ENCODE results near the gene RSPO3. TPM values are rescaled to one million over a fixed set of nuclear protein-coding genes. Genes with fewer than 3 reads are reported as not detected.

Gene RSPO3
- total and polyA plus RNA-seq, 2 of the 13 experiments (the other 11 are each of a cell fraction or from before 2014, with no cell fraction given) = not detected

DNA sequence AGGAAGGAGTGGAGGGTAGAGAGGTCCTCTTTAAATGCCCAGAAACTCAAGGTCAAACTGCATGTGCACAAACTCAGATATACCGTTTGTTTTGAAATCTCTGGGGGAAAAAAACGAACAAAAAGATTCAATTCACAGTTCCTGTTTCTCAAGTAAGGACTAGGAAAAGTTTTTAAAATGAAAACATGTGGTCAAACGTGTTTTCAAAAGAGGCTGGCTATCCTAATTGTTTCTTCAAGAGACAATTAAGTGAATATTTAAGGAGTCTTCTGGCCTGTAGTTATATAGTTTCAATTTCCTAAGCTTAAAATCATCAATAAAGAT lies 3.1 kb downstream of the RSPO3 start:
- 2% methylated on average over 3 of the region's 3 CpGs for WGBS (ENCODE audit: low lambda C conversion rate)
- TF ChIP-seq, protein P1, sequence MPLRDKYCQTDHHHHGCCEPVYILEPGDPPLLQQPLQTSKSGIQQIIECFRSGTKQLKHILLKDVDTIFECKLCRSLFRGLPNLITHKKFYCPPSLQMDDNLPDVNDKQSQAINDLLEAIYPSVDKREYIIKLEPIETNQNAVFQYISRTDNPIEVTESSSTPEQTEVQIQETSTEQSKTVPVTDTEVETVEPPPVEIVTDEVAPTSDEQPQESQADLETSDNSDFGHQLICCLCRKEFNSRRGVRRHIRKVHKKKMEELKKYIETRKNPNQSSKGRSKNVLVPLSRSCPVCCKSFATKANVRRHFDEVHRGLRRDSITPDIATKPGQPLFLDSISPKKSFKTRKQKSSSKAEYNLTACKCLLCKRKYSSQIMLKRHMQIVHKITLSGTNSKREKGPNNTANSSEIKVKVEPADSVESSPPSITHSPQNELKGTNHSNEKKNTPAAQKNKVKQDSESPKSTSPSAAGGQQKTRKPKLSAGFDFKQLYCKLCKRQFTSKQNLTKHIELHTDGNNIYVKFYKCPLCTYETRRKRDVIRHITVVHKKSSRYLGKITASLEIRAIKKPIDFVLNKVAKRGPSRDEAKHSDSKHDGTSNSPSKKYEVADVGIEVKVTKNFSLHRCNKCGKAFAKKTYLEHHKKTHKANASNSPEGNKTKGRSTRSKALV (CRISPR knock-in tag; IDR thresholded peaks at IDR 0.05) = 0 out of 2 replicates have a peak, but pooled peaks have one; percentile 3
- TF ChIP-seq, protein P2, sequence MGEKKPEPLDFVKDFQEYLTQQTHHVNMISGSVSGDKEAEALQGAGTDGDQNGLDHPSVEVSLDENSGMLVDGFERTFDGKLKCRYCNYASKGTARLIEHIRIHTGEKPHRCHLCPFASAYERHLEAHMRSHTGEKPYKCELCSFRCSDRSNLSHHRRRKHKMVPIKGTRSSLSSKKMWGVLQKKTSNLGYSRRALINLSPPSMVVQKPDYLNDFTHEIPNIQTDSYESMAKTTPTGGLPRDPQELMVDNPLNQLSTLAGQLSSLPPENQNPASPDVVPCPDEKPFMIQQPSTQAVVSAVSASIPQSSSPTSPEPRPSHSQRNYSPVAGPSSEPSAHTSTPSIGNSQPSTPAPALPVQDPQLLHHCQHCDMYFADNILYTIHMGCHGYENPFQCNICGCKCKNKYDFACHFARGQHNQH (CRISPR knock-in tag; IDR thresholded peaks at IDR 0.05) = no peak
- H3K4me3 ChIP-seq (replicated peaks in 1 of 3; ENCODE audit: insufficient read depth in 1 of 3, low read depth in 2 of 3, low read length in 3 of 3) = no peak overlapping the region
- ChIA-PET POLR2A (no interaction called here), CTCF (ENCODE audit: low intra/inter-chr PET ratio, low total read pairs) (interaction anchor here (1.1 to 2.0 kb wide), 2 partner anchors 315 to 317 kb away, joined by 4 to 12 read pairs; no protein-coding TSS in a partner anchor)
- DNase-seq (ENCODE audit: low spot score) (no peak), FAIRE-seq (no peak), ATAC-seq (no peak)
- H2AFZ ChIP-seq (ENCODE audit: low read length) = no peak overlapping the region
- peaks cover 14 to 43% of the 10 kb centered on the region in 2 experiments; a peak in 4 of 5 replicates for H3K27me3 ChIP-seq (ENCODE audit: control insufficient read depth in 1 of 2, insufficient read depth in 2 of 2, low read length in 2 of 2)
- intact Hi-C loops (cut with micrococcal nuclease; ENCODE audit: unreplicated experiment) (loop anchor here (1.0 to 5.0 kb wide), 3 partner anchors 317 to 1809 kb away; no protein-coding TSS in a partner anchor), in situ Hi-C loops (cut with HindIII; ENCODE audit: extremely low pct_ligation_motif_present, low pct_unique_long_range_greater_than_20kb) (loop anchor here (25.0 kb wide), 4 partner anchors 309 to 1809 kb away; partner anchors contain the start of gene HDDC2)
- H3K9me3 ChIP-seq (ENCODE audit: low read length) = no peaks in the 10 kb centered on the region
- no peak overlapping the region for H3K4me2 ChIP-seq (ENCODE audit: low read depth, low read length)
- no peak overlapping the region for H3K27ac ChIP-seq (ENCODE audit: extremely low read length, insufficient read depth, low read length)
- no peaks in the 10 kb centered on the region for H3K79me2 ChIP-seq (ENCODE audit: insufficient read depth, low read length)
- H3K36me3 ChIP-seq (replicated peaks in 1 of 2; ENCODE audit: control insufficient read depth in 1 of 2, insufficient read depth in 2 of 2, low read length in 2 of 2) = no peaks in the 10 kb centered on the region
- BruUV-seq (replicated peaks) = no TSS peak
- H4K20me1 ChIP-seq (ENCODE audit: insufficient read depth, low read length) = no peaks in the 10 kb centered on the region
- no peaks in the 10 kb centered on the region for H3K4me1 ChIP-seq (ENCODE audit: insufficient read depth, low read length)
- H3K9ac ChIP-seq (ENCODE audit: insufficient read depth, low read depth, low read length) = no peak overlapping the region

DNA sequence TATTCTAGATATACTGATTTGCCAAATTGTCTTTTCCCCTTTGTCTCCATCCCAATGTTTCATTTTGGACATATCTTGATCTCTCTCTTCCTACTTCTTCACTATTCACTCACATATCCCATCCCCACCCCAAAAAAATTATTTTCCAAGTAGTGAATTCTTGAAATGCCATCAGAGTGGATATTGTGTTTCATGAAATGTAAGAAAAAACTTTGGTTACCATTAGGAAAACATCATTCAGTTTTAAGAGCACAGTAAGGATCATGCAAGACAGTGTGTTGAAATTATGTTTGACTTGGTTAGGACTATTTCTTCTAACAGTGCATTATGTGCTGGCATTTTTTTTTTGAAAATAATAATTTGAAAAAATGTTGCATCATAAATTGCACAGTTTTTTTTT lies 5.7 kb downstream of the RSPO3 start:
- DNase-seq (ENCODE audit: low spot score) = no peak
- no peaks in the 10 kb centered on the region for H3K36me3 ChIP-seq (replicated peaks in 1 of 2; ENCODE audit: control insufficient read depth in 1 of 2, insufficient read depth in 2 of 2, low read length in 2 of 2)
- no peak overlapping the region for H3K27ac ChIP-seq (ENCODE audit: extremely low read length, insufficient read depth, low read length)
- H3K9ac ChIP-seq (ENCODE audit: insufficient read depth, low read depth, low read length) = no peak overlapping the region
- H4K20me1 ChIP-seq (ENCODE audit: insufficient read depth, low read length) = no peaks in the 10 kb centered on the region
- ChIA-PET CTCF (ENCODE audit: low intra/inter-chr PET ratio, low total read pairs) (no interaction called here), POLR2A (no interaction called here)
- in situ Hi-C loops (cut with HindIII; ENCODE audit: extremely low pct_ligation_motif_present, low pct_unique_long_range_greater_than_20kb) (loop anchor here (25.0 kb wide), 4 partner anchors 312 to 1812 kb away; partner anchors contain the start of gene HDDC2), intact Hi-C loops (cut with micrococcal nuclease; ENCODE audit: unreplicated experiment) (loop anchor here (5.0 kb wide), 1 partner anchor 1812 kb away; no protein-coding TSS in a partner anchor)
- peaks cover 12 to 22% of the 10 kb centered on the region in 2 experiments; a peak in 4 of 5 replicates for H3K27me3 ChIP-seq (ENCODE audit: control insufficient read depth in 1 of 2, insufficient read depth in 2 of 2, low read length in 2 of 2)
- no peak overlapping the region for H3K4me2 ChIP-seq (ENCODE audit: low read depth, low read length)
- BruUV-seq (replicated peaks) = no TSS peak
- no peak for ATAC-seq
- no peak overlapping the region for H2AFZ ChIP-seq (ENCODE audit: low read length)
- H3K4me1 ChIP-seq (ENCODE audit: insufficient read depth, low read length) = no peaks in the 10 kb centered on the region
- H3K79me2 ChIP-seq (ENCODE audit: insufficient read depth, low read length) = no peaks in the 10 kb centered on the region
- H3K9me3 ChIP-seq (ENCODE audit: low read length) = no peaks in the 10 kb centered on the region
- H3K4me3 ChIP-seq (replicated peaks in 1 of 3; ENCODE audit: insufficient read depth in 1 of 3, low read depth in 2 of 3, low read length in 3 of 3) = no peak overlapping the region
- FAIRE-seq = no peak
- TF ChIP-seq ATF7 (IDR thresholded peaks at IDR 0.05) (peak; percentile 46; the same call in 1 of the 2 replicates), ATF7 (CRISPR knock-in tag; IDR thresholded peaks at IDR 0.05) (no peak), CEBPB (IDR thresholded peaks at IDR 0.05; ENCODE audit: borderline replicate concordance, low read depth, low read length) (0 out of 2 replicates have a peak, but pooled peaks have one; percentile 1), PCBP2 (optimal IDR thresholded peaks at IDR 0.05; ENCODE audit: low read depth, low read length, poor library complexity, severe bottlenecking) (no peak)
- TF ChIP-seq, protein P3, sequence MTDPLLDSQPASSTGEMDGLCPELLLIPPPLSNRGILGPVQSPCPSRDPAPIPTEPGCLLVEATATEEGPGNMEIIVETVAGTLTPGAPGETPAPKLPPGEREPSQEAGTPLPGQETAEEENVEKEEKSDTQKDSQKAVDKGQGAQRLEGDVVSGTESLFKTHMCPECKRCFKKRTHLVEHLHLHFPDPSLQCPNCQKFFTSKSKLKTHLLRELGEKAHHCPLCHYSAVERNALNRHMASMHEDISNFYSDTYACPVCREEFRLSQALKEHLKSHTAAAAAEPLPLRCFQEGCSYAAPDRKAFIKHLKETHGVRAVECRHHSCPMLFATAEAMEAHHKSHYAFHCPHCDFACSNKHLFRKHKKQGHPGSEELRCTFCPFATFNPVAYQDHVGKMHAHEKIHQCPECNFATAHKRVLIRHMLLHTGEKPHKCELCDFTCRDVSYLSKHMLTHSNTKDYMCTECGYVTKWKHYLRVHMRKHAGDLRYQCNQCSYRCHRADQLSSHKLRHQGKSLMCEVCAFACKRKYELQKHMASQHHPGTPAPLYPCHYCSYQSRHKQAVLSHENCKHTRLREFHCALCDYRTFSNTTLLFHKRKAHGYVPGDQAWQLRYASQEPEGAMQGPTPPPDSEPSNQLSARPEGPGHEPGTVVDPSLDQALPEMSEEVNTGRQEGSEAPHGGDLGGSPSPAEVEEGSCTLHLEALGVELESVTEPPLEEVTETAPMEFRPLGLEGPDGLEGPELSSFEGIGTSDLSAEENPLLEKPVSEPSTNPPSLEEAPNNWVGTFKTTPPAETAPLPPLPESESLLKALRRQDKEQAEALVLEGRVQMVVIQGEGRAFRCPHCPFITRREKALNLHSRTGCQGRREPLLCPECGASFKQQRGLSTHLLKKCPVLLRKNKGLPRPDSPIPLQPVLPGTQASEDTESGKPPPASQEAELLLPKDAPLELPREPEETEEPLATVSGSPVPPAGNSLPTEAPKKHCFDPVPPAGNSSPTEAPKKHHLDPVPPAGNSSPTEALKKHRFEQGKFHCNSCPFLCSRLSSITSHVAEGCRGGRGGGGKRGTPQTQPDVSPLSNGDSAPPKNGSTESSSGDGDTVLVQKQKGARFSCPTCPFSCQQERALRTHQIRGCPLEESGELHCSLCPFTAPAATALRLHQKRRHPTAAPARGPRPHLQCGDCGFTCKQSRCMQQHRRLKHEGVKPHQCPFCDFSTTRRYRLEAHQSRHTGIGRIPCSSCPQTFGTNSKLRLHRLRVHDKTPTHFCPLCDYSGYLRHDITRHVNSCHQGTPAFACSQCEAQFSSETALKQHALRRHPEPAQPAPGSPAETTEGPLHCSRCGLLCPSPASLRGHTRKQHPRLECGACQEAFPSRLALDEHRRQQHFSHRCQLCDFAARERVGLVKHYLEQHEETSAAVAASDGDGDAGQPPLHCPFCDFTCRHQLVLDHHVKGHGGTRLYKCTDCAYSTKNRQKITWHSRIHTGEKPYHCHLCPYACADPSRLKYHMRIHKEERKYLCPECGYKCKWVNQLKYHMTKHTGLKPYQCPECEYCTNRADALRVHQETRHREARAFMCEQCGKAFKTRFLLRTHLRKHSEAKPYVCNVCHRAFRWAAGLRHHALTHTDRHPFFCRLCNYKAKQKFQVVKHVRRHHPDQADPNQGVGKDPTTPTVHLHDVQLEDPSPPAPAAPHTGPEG (CRISPR knock-in tag; IDR thresholded peaks at IDR 0.05) = no peak

Measured in HepG2 (cell line).